Mesendoderm (in vitro differentiated cells): ENCODE data around the gene OGFR.

Source experiments
- DNase-seq: peaks from one replicate; pipeline ENCODE4 v3.0.0; 2013
- H2AK5ac ChIP-seq: 2 replicates; pipeline ENCODE4 v1.6.1; 2013; ENCODE audit warnings: low read length, inconsistent platforms
- H2BK120ac ChIP-seq: 2 replicates; pipeline ENCODE4 v1.6.1; 2013; ENCODE audit warnings: low read depth, mild to moderate bottlenecking, low read length, moderate library complexity, mixed read lengths
- H2BK15ac ChIP-seq: replicated peaks from 2 replicates; pipeline ENCODE4 v1.6.1; 2013; ENCODE audit warnings: low read depth, mild to moderate bottlenecking, moderate library complexity
- H2BK5ac ChIP-seq: 2 replicates; pipeline ENCODE4 v1.6.1; 2013; ENCODE audit warnings: low read length, inconsistent platforms
- H3K18ac ChIP-seq: 2 replicates; pipeline ENCODE4 v1.6.1; 2013; ENCODE audit warnings: mild to moderate bottlenecking, low read length, mixed read lengths
- H3K23ac ChIP-seq: one replicate; pipeline ENCODE4 v1.6.1; 2013; ENCODE audit warnings: low read length
- H3K27ac ChIP-seq: 2 replicates; pipeline ENCODE4 v1.5.1; 2013; ENCODE audit warnings: low read depth, mild to moderate bottlenecking, inconsistent platforms, low read length, moderate library complexity
- H3K27me3 ChIP-seq: 2 replicates; pipeline ENCODE4 v1.6.1; 2013; ENCODE audit warnings: low read length, control low read depth, mild to moderate bottlenecking, inconsistent platforms; ENCODE audit not compliant: insufficient read depth, poor library complexity
- H3K36me3 ChIP-seq: 2 replicates; pipeline ENCODE4 v1.6.1; 2013; ENCODE audit warnings: low read length, inconsistent platforms; ENCODE audit not compliant: control insufficient read depth, insufficient read depth
- H3K4ac ChIP-seq: one replicate; pipeline ENCODE4 v1.6.1; 2013; ENCODE audit warnings: low read depth, mild to moderate bottlenecking, low read length, moderate library complexity
- H3K4me1 ChIP-seq: 2 replicates; pipeline ENCODE4 v1.6.1; 2013; ENCODE audit warnings: low read depth, low read length, inconsistent platforms; ENCODE audit not compliant: control insufficient read depth
- H3K4me2 ChIP-seq: 2 replicates; pipeline ENCODE4 v1.6.1; 2013; ENCODE audit warnings: low read length
- H3K4me3 ChIP-seq: 2 replicates; pipeline ENCODE4 v1.5.1; 2013; ENCODE audit warnings: mild to moderate bottlenecking, low read length
- H3K56ac ChIP-seq: one replicate; pipeline ENCODE4 v1.6.1; 2013; ENCODE audit warnings: low read length
- H3K79me1 ChIP-seq: 2 replicates; pipeline ENCODE4 v1.6.1; 2013; ENCODE audit warnings: low read length, inconsistent platforms
- H3K79me2 ChIP-seq: 2 replicates; pipeline ENCODE4 v1.6.1; 2013; ENCODE audit warnings: mild to moderate bottlenecking, low read length; ENCODE audit not compliant: control insufficient read depth, insufficient read depth
- H3K9ac ChIP-seq: 2 replicates; pipeline ENCODE4 v1.6.1; 2013; ENCODE audit warnings: low read length, inconsistent platforms
- H4K5ac ChIP-seq: one replicate; pipeline ENCODE4 v1.6.1; 2013; ENCODE audit warnings: low read length
- H4K8ac ChIP-seq: one replicate; pipeline ENCODE4 v1.6.1; 2013; ENCODE audit warnings: low read depth, mild to moderate bottlenecking, control low read depth, low read length, moderate library complexity
- WGBS: extraction: QIAGEN DNeasy Blood & Tissue Kit; methylation state at CpG from one replicate; pipeline ENCODE4 v1.1.7; 2013; ENCODE audit warnings: low lambda C conversion rate, missing lambda C conversion rate; ENCODE audit not compliant: insufficient coverage; ENCODE audit errors: extremely low coverage; 5-methylcytosine and 5-hydroxymethylcytosine counted together

The OGFR gene

DNA sequence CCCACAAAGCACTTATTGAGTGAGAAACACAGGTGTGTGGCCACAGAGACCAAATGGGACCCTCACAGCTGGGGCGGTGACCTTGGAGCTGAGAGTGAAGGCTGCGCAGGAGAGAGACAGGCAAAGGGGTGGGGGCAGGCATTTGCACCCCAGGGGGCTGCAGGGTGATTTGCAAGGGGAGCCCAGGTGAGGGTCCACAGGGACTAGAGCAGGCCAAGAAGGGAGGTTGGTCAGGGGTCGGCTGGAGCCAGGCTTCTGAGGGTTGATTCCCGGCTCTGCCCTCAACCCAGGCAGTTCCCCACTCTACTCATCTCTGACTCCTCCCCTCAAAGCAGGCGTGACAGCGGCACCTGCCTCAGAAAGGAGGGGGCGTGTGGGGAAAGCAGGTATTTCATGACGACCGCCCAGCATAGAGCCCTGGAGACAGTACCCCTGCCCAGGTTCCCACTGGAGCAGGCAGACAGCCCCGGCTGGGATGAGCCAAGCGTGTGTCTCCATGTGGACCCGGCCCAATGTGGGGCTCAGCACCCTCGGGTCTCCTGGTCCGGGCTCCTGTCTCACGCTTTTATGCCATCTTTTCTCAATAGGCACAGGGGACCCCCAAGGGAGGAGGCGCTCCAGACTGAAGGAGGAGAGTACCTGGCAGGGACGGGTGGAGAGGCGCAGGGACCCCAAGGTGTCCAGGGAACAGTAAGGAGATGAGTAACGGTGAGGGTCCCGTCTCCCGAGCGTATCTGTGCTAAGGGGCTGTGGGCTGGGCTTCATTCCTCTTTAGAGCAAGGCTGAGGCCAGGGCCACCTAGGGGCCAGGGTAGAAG, 11.5 kb upstream of the OGFR start:
- no peak overlapping the region for H3K4ac ChIP-seq
- H2BK15ac ChIP-seq: no peak overlapping the region
- H3K79me1 ChIP-seq: no peaks in the 10 kb centered on the region
- no peaks in the 10 kb centered on the region for H3K36me3 ChIP-seq
- no peak overlapping the region for H3K23ac ChIP-seq
- H3K27me3 ChIP-seq: no peaks in the 10 kb centered on the region
- H3K4me1 ChIP-seq: peaks cover 2% of the 10 kb centered on the region
- no peak overlapping the region for H3K9ac ChIP-seq
- H3K4me2 ChIP-seq: no peak overlapping the region
- H2BK5ac ChIP-seq: no peak overlapping the region
- no peak overlapping the region for H3K4me3 ChIP-seq
- no peak overlapping the region for H3K18ac ChIP-seq
- no CpG with 5 or more reads among the region's 22 CpGs for WGBS
- H2BK120ac ChIP-seq: no peak overlapping the region
- no peak overlapping the region for H4K8ac ChIP-seq
- H3K79me2 ChIP-seq: no peaks in the 10 kb centered on the region
- H4K5ac ChIP-seq: no peak overlapping the region
- no peak for DNase-seq
- H3K56ac ChIP-seq: peak overlapping the region; percentile 34
- H2AK5ac ChIP-seq: no peak overlapping the region
- no peak overlapping the region for H3K27ac ChIP-seq

DNA sequence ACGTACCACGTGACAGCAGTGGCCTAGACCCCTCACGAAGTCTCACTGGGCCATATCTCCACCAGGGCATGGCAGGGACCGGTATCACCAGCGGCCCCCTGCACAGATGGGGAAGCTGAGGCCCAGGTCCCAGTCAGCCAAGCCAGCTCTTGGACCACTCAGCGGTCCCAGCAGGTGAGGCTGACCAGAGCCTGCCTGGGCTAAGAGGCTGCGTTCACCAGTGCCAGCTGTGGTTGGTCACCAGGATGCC, 11.0 kb upstream of the OGFR start:
- no peak overlapping the region for H2BK5ac ChIP-seq

DNA sequence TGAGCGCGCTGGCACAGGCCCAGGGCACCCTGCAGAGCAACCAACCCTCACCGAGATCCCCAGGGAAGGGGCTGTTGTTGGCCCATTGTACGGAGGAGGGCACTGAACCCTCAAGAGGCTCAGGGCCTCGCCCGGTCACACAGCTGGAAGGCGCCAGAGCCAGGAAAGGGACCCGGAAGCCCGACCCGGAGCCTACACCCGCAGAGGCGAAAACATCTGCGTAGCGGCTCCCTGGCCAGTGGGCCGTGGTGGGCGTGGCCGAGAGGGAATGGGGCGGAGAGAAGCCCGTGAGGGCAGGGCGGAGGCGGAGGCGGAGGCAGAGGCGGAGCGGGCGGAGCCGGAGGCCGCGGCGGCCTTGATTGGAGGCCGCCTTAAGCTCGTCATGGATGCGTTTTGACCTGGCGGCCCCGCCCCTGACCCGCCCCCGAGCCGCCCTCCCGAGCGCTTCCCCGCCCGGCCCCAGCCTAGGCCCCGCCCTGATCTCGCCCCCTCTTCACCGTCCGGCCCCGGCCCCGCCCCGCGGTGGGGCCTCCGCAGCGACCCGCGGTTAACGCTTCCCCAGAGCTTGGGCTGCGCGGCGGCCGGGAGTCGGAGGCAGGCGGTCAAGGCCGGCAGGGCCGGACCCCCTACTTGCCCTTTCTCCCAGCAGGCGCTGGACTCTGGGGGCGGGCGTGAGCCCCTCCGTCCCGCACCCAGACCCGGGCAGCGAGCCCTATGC, 10.5 kb upstream of the OGFR start:
- Histone ChIP-seq H3K79me1 (no peaks in the 10 kb centered on the region), H2AK5ac (no peak overlapping the region), H3K4me3 (peak overlapping the region; percentile 13), H2BK15ac (no peak overlapping the region), H3K79me2 (no peaks in the 10 kb centered on the region), H3K4ac (no peak overlapping the region), H3K9ac (peak overlapping the region; percentile 60), H3K36me3 (peaks cover 1% of the 10 kb centered on the region), H3K4me2 (peak overlapping the region; percentile 72), H2BK5ac (no peak overlapping the region), H4K5ac (no peak overlapping the region), H3K23ac (no peak overlapping the region), H3K27me3 (no peaks in the 10 kb centered on the region), H3K4me1 (peaks cover 2% of the 10 kb centered on the region), H3K18ac (peak overlapping the region; percentile 11), H3K27ac (no peak overlapping the region), H2BK120ac (no peak overlapping the region), H3K56ac (peak overlapping the region; percentile 89), H4K8ac (no peak overlapping the region)
- peak; percentile 96 for DNase-seq
- no CpG with 5 or more reads among the region's 69 CpGs for WGBS

More for the DNA sequence above, 11.0 kb upstream of the OGFR start:
- H4K5ac ChIP-seq: no peak overlapping the region
- no peak overlapping the region for H3K23ac ChIP-seq
- H3K9ac ChIP-seq: peak overlapping the region; percentile 60
- no peak overlapping the region for H3K4me3 ChIP-seq
- peak overlapping the region; percentile 11 for H3K18ac ChIP-seq
- H2BK120ac ChIP-seq: no peak overlapping the region
- no peak overlapping the region for H3K27ac ChIP-seq
- no peak overlapping the region for H4K8ac ChIP-seq
- H3K36me3 ChIP-seq: no peaks in the 10 kb centered on the region
- no CpG with 5 or more reads among the region's 7 CpGs for whole genome bisulfite sequencing
- no peaks in the 10 kb centered on the region for H3K79me1 ChIP-seq
- H2BK15ac ChIP-seq: no peak overlapping the region
- H3K56ac ChIP-seq: peak overlapping the region; percentile 89
- H3K4me2 ChIP-seq: peak overlapping the region; percentile 52
- no peaks in the 10 kb centered on the region for H3K79me2 ChIP-seq
- H3K4me1 ChIP-seq: peaks cover 2% of the 10 kb centered on the region
- H3K4ac ChIP-seq: no peak overlapping the region
- no peak overlapping the region for H2AK5ac ChIP-seq
- H3K27me3 ChIP-seq: no peaks in the 10 kb centered on the region
- no peak for DNase-seq

DNA sequence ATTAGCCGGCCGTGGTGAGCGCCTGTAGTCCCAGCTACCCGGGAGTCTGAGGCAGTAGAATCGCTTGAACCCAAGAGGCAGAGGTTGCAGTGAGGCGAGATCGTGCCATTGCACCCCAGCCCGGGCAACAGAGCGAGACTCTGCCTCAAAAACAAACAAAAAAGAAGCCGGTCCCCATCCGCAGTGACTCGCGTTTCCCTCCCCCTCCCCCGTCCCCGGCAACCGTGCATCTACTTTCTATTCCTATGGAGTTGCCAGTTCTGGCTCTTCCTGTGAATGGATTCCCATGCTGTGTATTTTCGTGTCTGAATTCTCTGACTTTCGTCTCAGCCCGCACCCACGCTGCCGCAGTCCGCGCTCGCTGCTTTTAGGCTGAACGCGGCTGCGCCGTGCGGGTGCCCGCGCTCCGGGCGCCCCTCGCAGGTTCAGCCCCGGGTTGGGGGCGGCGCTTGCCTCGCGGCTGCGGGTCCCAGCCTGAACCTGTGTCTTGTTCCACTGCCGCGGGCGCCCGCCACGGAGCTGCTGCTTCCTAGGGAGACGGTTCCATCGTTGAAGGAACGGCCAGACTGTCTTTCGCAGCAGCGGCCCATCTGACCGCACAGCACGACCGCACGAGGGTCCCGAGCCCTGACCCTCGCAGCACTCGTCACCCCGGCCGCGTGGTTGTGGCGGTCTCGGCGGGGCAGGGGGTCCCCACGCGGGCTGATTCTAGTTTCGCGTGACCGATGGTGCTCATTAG, 9.4 kb upstream of the OGFR start:
- Histone ChIP-seq H3K4ac (no peak overlapping the region), H3K79me2 (no peaks in the 10 kb centered on the region)

DNA sequence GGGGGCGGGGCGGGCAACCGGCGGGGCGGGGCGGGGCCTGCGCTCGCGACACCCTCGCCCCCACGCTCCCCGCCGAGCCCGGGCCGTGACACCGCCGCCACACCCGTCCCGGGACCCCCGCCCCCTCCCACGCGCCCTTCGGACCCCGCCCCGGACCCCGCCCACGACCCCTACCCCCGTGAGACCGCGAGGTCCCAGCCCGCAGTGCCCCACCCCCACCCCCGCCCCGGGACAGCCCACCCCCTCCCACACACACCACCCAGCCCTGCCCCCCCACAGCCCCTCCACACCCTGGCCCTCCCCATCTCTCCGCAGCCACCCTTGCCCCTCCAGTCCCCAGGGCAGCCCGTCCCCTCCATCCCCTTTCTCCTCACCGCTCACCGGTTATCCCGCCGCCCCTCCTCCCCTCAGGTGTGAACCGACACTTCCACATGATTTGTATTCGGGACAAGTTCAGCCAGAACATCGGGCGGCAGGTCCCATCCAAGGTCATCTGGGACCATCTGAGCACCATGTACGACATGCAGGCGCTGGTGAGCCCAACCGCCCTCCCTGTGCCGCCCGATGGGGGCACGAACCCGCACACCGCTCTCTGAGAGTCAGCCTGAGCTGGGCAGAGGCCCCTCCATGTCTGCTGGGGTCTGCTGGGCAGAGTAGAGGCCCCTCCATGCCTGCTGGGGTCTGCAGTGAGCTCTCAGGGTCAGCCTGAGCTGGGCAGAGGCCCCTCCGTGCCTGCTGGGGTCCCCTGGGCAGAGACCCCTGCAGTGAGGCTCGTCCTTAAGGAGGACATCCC, 7.7 kb upstream of the OGFR start:
- peaks cover 2% of the 10 kb centered on the region for H3K4me1 ChIP-seq
- H3K56ac ChIP-seq: peak overlapping the region; percentile 95
- H2BK5ac ChIP-seq: no peak overlapping the region
- H3K27ac ChIP-seq: no peak overlapping the region
- no peaks in the 10 kb centered on the region for H3K79me1 ChIP-seq
- peak overlapping the region; percentile 83 for H3K9ac ChIP-seq
- H2AK5ac ChIP-seq: no peak overlapping the region
- no peaks in the 10 kb centered on the region for H3K27me3 ChIP-seq
- peak overlapping the region; percentile 78 for H3K18ac ChIP-seq
- H3K36me3 ChIP-seq: peaks cover 4% of the 10 kb centered on the region
- no peak for DNase-seq
- WGBS: no CpG with 5 or more reads among the region's 53 CpGs
- H2BK120ac ChIP-seq: no peak overlapping the region
- H4K5ac ChIP-seq: no peak overlapping the region
- H4K8ac ChIP-seq: peak overlapping the region; percentile 69
- peak overlapping the region; percentile 3 for H3K4me3 ChIP-seq
- no peaks in the 10 kb centered on the region for H3K79me2 ChIP-seq
- peak overlapping the region; percentile 45 for H3K23ac ChIP-seq
- H3K4ac ChIP-seq: peak overlapping the region; percentile 23
- H2BK15ac ChIP-seq: no peak overlapping the region
- H3K4me2 ChIP-seq: peak overlapping the region; percentile 48

More for the DNA sequence above, 9.4 kb upstream of the OGFR start:
- no peak overlapping the region for H2BK5ac ChIP-seq
- H3K4me2 ChIP-seq: peak overlapping the region; percentile 65
- H4K5ac ChIP-seq: no peak overlapping the region
- WGBS: no CpG with 5 or more reads among the region's 68 CpGs
- H2BK15ac ChIP-seq: no peak overlapping the region
- H3K18ac ChIP-seq: peak overlapping the region; percentile 0
- no peaks in the 10 kb centered on the region for H3K79me1 ChIP-seq
- H2BK120ac ChIP-seq: no peak overlapping the region
- peak overlapping the region; percentile 83 for H3K56ac ChIP-seq
- H4K8ac ChIP-seq: no peak overlapping the region
- H3K4me3 ChIP-seq: peak overlapping the region; percentile 36
- peak overlapping the region; percentile 73 for H3K9ac ChIP-seq
- no peak overlapping the region for H3K27ac ChIP-seq
- no peaks in the 10 kb centered on the region for H3K27me3 ChIP-seq
- peaks cover 1% of the 10 kb centered on the region for H3K36me3 ChIP-seq
- peak; percentile 51 for DNase-seq
- H3K4me1 ChIP-seq: peaks cover 2% of the 10 kb centered on the region
- no peak overlapping the region for H3K23ac ChIP-seq
- no peak overlapping the region for H2AK5ac ChIP-seq
